Progenitor cell of endocrine pancreas (in vitro differentiated cells): ENCODE measurements around the gene CDH13. TPM values are rescaled to one million over a fixed set of nuclear protein-coding genes. Genes with fewer than 3 reads are reported as not detected.

Experiments used
- DNase-seq: peaks from one replicate; pipeline ENCODE4 v3.0.0; 2021; ENCODE audit warnings: low spot score; ENCODE audit not compliant: unreplicated experiment
- H3K27ac Mint-ChIP-seq: 2 replicates; pipeline ENCODE4 v1.8.0; 2021; ENCODE audit warnings: mild to moderate bottlenecking, moderate library complexity, mixed read lengths
- H3K27me3 Mint-ChIP-seq: 2 replicates; pipeline ENCODE4 v1.8.0; 2021; ENCODE audit warnings: mixed read lengths
- H3K36me3 Mint-ChIP-seq: 2 replicates; pipeline ENCODE4 v1.8.0; 2022; ENCODE audit warnings: mixed read lengths; ENCODE audit not compliant: insufficient read depth
- H3K4me1 Mint-ChIP-seq: 2 replicates; pipeline ENCODE4 v1.8.0; 2021; ENCODE audit warnings: low read depth, mixed read lengths
- H3K4me3 Mint-ChIP-seq: 2 replicates; pipeline ENCODE4 v1.8.0; 2021; ENCODE audit warnings: low read depth, mild to moderate bottlenecking, moderate library complexity, mixed read lengths
- H3K9me3 Mint-ChIP-seq: 2 replicates; pipeline ENCODE4 v1.8.0; 2021; ENCODE audit warnings: low read depth, mixed read lengths
- total RNA-seq: library from RNA; stranded (reverse); gene quantifications from 2 replicates; pipeline ENCODE4 v1.2.1, GENCODE V29; 2021
- TF ChIP-seq, protein P1 (sequence below): fragments of 200-600 bp; sonication (generic); IDR thresholded peaks from one replicate; pipeline ENCODE4 v1.5.0; 2021; ENCODE audit warnings: antibody characterized with exemption, mild to moderate bottlenecking; ENCODE audit not compliant: unreplicated experiment

The CDH13 gene
- total RNA-seq, 1 donor from 2014 or later, result 0.38 TPM

DNA sequence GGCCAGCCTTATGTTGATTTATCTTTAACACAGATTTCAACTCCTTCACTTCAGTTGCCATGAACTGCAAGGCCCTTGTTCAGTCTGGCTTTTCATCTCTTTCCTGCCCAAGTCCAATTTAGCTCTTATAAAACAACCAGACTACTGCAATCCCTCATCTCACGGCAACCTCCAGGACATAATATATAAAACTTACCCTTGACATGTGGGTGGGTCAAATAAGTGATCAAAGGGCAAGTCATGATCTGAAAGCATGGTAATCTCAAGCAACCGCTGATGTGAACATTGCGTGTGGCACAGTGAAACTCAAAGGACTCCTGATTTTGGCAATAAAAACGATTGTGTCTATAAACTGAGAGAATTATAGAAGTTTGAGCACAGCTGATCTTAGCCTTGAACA lies 364.6 kb downstream of the CDH13 start:
- H3K9me3 Mint-ChIP-seq, result no peaks in the 10 kb centered on the region
- H3K36me3 Mint-ChIP-seq, result no peaks in the 10 kb centered on the region
- no peak overlapping the region for H3K4me3 Mint-ChIP-seq
- no peak overlapping the region for H3K27ac Mint-ChIP-seq
- H3K4me1 Mint-ChIP-seq, result peaks cover 1% of the 10 kb centered on the region
- peaks cover 3% of the 10 kb centered on the region for H3K27me3 Mint-ChIP-seq
- TF ChIP-seq, protein P1, sequence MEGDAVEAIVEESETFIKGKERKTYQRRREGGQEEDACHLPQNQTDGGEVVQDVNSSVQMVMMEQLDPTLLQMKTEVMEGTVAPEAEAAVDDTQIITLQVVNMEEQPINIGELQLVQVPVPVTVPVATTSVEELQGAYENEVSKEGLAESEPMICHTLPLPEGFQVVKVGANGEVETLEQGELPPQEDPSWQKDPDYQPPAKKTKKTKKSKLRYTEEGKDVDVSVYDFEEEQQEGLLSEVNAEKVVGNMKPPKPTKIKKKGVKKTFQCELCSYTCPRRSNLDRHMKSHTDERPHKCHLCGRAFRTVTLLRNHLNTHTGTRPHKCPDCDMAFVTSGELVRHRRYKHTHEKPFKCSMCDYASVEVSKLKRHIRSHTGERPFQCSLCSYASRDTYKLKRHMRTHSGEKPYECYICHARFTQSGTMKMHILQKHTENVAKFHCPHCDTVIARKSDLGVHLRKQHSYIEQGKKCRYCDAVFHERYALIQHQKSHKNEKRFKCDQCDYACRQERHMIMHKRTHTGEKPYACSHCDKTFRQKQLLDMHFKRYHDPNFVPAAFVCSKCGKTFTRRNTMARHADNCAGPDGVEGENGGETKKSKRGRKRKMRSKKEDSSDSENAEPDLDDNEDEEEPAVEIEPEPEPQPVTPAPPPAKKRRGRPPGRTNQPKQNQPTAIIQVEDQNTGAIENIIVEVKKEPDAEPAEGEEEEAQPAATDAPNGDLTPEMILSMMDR, result no peak
- DNase-seq, result no peak

DNA sequence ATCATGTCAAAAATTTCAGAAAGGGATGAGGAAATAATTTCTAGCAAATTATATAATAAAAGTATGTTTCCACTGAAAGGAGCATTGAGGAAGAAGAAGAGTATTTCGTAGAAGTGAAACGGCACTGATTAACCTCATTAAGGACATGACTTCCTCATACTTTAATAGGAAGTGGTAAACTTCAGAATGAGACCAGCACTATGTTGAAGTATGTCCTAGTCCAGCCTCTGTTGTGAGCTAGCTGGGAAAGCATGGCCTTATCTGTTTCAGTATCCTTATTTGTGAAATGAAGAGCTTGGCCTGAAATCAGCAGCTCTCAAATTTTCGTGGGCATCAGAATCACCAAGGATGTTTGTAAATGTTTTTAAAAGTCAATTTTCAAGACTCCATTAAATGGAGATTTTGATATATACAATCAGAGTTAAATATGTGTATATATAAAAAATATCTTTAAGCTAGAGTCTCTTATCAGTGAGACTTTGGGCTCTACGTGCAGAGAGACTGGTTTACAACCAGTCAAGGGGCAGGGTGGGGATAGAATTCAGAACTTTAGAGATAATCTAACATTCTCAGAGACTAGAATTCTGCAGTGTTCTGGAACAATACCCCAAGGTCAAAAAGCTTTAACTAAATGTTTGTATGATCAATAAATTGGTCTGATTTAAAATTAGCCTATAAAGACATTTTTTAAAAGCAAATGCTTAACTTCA lies 365.4 kb downstream of the CDH13 start:
- TF ChIP-seq, protein P1, result no peak
- no peak overlapping the region for H3K4me3 Mint-ChIP-seq
- peaks cover 3% of the 10 kb centered on the region for H3K27me3 Mint-ChIP-seq
- no peak for DNase-seq
- H3K36me3 Mint-ChIP-seq, result no peaks in the 10 kb centered on the region
- H3K4me1 Mint-ChIP-seq, result peaks cover 1% of the 10 kb centered on the region
- no peaks in the 10 kb centered on the region for H3K9me3 Mint-ChIP-seq
- H3K27ac Mint-ChIP-seq, result no peak overlapping the region

DNA sequence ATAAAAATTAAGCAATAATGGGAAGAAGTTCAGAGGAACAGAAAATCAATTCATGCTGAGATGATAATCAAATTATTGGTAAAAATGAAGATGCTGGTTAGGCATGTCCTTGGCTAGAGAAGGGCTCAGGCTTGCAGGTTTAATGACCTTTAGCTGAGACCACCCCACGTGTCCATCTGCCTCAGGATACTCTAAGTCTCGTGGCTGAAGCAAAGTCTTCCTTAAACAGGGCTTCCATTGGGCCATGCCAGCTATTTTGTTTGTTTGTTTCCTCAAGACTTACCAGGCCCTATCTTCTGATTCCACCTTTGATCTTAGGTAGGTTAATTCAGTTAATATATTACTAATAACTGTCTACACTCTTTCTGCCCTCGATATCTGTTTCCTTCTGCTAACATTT lies 366.0 kb downstream of the CDH13 start:
- Mint-ChIP-seq H3K27me3 (peaks cover 3% of the 10 kb centered on the region), H3K4me1 (peaks cover 1% of the 10 kb centered on the region), H3K36me3 (no peaks in the 10 kb centered on the region), H3K4me3 (no peak overlapping the region), H3K27ac (no peak overlapping the region), H3K9me3 (no peaks in the 10 kb centered on the region)
- no peak for DNase-seq
- TF ChIP-seq, protein P1, result no peak

DNA sequence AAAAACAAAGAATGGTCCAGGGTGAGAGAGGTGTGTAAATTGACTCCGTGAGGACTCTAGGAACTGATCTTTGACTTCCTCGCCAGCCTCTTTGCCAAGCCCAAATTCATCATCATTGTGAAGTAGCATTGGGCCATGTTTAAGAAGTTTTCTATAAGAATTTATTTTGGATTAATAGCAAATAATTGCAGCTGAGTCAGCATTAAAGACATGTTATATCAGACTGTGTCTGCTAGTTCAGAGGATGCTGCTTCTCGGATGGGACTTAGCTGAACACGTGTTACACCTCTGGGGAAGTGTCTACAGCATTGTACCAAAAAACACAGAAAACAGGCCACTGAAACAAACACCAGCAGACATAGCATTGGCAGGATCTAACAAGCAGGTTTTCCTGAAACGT lies 366.6 kb downstream of the CDH13 start:
- H3K27ac Mint-ChIP-seq, result no peak overlapping the region
- DNase-seq, result no peak
- peaks cover 1% of the 10 kb centered on the region for H3K4me1 Mint-ChIP-seq
- peaks cover 3% of the 10 kb centered on the region for H3K27me3 Mint-ChIP-seq
- no peaks in the 10 kb centered on the region for H3K9me3 Mint-ChIP-seq
- H3K4me3 Mint-ChIP-seq, result no peak overlapping the region
- no peaks in the 10 kb centered on the region for H3K36me3 Mint-ChIP-seq
- TF ChIP-seq, protein P1, result no peak

DNA sequence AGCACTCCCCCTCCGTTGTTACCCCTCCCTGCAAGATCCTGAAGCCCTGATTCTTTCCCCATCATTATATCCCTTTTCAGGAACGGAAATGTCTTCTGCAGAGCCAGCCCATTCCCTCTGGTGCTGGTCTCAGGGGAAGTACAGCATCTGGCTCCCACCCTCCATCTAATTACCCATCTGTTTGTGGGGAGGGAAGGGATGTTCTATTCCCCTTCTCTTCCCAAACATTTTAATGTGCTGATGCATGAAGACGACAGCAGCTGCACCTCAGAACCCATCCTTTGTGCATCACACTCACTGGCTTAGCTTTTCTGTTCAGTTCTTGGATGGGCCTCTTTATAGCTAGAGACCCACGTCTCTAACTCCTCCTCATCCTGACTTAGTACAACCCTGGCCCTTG lies 367.2 kb downstream of the CDH13 start:
- TF ChIP-seq, protein P1, result no peak
- Mint-ChIP-seq H3K36me3 (no peaks in the 10 kb centered on the region), H3K9me3 (no peaks in the 10 kb centered on the region), H3K4me3 (no peak overlapping the region), H3K4me1 (peaks cover 1% of the 10 kb centered on the region), H3K27ac (no peak overlapping the region), H3K27me3 (peaks cover 5% of the 10 kb centered on the region)
- DNase-seq, result no peak
